Epithelial cell of proximal tubule (primary cell): Measurements from ENCODE around the gene FNDC3B. TPM values are rescaled to one million over a fixed set of nuclear protein-coding genes. Genes with fewer than 3 reads are reported as not detected.

Source experiments
- DNase-seq: peaks from one replicate; pipeline ENCODE4 v3.0.0-alpha.2; 2011; ENCODE audit warnings: low read depth
- H3K4me3 ChIP-seq: 2 replicates; pipeline ENCODE4 v1.5.1; 2011; ENCODE audit warnings: low read depth, mild to moderate bottlenecking, low read length
- total RNA-seq: library from RNA; depleted of rRNA; stranded (reverse); fragments of >200 nt; gene quantifications from 2 replicates; pipeline ENCODE4 v1.2.3, GENCODE V29; 2015
- TF ChIP-seq, protein P1 (sequence below): conservative IDR thresholded peaks from 2 replicates; pipeline ENCODE4 v1.5.1; 2012; ENCODE audit warnings: low read depth, mild to moderate bottlenecking, low read length

FNDC3B gene
- total RNA-seq, 1 donor from 2014 or later = 37.3 TPM

DNA sequence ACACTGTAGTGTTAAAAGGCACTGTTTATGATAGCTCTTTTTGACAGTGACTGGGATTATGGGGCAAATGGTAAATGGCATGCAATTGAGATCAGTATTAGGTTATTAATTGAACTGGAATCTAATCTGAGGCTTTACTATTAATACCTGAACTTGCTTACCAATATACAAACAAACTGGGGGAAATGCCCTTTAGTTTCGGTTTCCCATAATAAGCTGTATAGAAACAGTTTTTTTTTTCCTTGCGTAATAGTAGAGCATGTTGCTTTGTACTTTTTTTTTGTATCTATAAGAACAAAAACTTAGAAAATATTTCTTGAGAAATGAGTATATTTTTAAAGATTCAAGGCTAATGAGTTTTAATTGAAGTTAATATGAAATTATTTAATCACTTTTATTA is 95.0 kb downstream of the FNDC3B start:
- TF ChIP-seq, protein P1, sequence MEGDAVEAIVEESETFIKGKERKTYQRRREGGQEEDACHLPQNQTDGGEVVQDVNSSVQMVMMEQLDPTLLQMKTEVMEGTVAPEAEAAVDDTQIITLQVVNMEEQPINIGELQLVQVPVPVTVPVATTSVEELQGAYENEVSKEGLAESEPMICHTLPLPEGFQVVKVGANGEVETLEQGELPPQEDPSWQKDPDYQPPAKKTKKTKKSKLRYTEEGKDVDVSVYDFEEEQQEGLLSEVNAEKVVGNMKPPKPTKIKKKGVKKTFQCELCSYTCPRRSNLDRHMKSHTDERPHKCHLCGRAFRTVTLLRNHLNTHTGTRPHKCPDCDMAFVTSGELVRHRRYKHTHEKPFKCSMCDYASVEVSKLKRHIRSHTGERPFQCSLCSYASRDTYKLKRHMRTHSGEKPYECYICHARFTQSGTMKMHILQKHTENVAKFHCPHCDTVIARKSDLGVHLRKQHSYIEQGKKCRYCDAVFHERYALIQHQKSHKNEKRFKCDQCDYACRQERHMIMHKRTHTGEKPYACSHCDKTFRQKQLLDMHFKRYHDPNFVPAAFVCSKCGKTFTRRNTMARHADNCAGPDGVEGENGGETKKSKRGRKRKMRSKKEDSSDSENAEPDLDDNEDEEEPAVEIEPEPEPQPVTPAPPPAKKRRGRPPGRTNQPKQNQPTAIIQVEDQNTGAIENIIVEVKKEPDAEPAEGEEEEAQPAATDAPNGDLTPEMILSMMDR = no peak
- no peak for DNase-seq
- H3K4me3 ChIP-seq = no peak overlapping the region

DNA sequence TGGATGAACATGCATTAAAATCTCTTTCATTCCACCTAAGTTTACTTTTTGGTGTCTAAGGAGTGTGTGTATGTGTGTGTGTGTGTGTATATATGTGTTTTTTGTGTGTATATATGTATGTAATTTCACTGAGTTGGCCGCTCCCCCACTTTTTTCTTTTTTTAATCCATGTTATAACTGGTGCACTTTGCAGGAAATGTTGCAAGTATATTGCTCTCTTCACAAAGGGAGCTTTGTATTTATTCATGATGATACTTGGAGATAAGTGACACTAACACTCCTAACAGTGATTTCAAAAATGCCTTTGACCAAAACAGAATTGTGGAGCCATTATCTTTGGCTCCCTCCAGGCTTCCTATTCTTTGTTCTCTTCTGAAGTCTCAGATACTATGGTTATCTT is 95.8 kb downstream of the FNDC3B start:
- TF ChIP-seq, protein P1 = no peak
- DNase-seq = no peak

DNA sequence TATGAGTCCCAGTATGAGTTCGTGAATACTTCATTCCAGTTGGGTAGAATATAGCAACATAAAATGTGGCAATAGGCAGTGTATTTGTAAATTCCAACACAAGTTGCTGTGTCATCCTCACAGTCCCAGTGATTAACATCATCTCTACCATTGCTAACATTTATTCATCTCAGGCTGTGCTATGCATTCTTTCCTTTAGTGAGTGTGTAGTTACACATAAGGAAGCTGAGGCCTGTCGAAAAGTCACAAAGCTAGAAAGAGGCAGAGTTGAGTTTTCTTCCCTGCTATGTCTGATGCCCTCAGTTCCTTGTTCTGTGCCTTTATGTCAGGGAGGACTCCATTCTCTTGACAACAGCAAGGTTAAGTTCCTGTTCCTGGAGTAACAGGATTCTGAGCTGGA is 96.4 kb downstream of the FNDC3B start:
- TF ChIP-seq, protein P1 = no peak
- DNase-seq = no peak
- no peak overlapping the region for H3K4me3 ChIP-seq

More for the DNA sequence above, 95.8 kb downstream of the FNDC3B start:
- H3K4me3 ChIP-seq = no peak overlapping the region

DNA sequence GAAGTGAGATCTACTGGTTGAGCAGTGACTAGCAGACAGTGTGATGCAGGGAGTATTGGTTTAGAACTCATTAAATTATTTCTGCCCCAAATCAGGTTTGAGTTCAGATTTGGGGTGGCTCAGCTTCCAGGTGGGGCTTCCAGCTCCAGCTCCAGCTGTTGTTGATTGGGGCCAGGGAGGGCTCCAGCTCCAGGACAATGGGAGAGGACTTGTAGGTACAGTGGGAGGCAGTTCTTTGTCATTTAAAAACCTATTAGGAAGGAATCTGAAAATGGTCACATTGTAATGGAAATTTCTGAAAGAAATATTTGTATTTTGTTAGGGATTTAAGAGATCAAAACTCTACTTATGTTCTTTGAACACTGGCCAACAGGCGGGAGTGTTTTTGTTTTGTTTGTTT is 97.0 kb downstream of the FNDC3B start:
- no peak overlapping the region for H3K4me3 ChIP-seq
- TF ChIP-seq, protein P1 = no peak

DNA sequence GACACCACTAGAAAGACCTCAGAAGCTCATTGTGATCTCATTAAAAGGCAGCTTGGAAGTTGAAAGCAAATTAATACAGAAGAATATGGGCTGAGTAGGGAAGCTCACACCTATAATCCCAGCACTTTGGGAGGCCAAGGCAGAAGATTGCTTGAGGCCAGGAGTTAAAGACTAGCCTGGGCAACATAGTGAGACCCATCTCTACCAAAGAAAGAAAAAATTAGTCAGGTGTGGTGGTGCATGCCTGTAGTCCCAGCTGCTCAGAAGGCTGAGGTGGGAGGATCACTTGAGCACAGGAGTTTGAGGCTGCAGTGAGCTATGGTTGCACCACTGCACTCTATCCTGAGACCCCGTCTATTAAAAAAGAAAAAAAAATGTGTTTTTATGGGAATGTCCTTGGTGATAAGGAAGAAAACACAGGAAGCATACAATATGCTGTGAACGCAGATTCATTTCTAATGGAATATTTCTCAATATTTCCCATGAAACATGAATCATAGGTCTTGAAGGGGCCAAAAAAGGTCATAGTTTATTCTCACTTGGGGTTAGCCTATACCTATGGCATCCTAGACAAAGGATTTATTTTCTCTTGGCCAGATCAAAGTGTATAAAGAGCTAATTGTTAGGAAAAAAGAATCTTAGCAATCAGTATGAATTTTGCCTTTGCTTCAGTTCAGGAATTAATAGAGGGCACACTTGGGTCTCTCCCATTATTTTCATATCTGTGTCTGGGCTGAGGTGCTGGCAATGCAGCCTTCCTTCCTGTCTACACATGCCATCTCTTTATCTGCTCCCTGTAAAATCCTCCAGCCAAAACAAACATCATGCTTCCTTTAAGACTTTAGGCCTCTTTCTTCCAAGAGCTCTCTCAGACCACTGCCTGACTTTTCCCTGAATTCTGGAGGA is 98.2 kb downstream of the FNDC3B start:
- DNase-seq = no peak
- TF ChIP-seq, protein P1 = no peak
- no peak overlapping the region for H3K4me3 ChIP-seq

More for the DNA sequence above, 97.0 kb downstream of the FNDC3B start:
- no peak for DNase-seq

DNA sequence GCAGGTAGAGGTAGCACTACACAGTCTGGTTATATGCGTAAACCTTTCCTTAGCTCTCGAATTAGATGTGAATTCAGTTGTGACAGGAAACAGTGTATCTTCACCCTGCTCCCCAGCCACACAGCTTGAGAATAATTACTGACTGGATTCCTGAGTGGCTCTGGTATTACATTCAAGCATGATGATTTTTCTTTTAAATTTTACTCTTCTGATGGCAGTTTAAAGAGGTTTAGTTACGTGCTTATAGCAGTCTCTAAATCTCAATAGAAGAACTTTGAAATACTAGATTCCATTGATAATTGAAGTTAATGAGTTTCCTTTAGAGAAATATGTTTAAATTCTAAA is 98.8 kb downstream of the FNDC3B start:
- TF ChIP-seq, protein P1 = no peak
- no peak for DNase-seq
- no peak overlapping the region for H3K4me3 ChIP-seq

DNA sequence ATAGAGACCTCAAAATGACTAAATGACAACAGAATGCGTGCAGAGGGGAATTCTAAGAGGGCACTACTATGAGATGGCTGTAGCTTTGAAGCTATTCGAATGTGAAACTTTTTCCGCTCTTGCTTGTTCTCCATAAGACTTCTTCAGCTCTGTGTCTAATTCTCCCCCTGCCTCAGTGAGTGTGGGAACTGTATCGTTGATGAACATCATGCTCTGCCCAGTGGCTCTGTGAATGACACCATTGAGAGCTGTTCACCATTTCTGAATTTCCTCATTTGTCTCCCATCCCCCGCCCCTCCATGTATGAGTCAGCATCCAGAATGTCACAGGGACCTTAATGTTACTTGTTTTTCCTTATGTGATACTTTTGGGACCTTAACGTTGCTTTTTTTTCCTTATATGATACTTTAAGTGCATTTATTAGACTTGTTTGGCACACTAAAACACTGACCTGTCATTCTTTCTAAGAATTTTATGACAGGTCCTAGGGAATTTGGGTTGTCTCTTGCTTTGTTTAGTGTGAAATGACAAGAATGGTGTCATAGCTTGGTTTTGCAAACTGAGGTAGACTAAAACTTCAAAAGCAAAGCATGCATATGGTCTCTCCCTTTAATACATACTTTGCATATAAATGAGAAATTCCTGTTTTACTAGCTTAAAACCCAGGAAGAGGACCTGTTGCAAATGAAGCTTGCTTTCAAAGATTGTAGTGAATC is 99.6 kb downstream of the FNDC3B start:
- H3K4me3 ChIP-seq = no peak overlapping the region
- TF ChIP-seq, protein P1 = no peak
- no peak for DNase-seq
